Endothelial cell of umbilical vein (primary cell): Measurements from ENCODE around the gene SRPK2. TPM values are rescaled to one million over a fixed set of nuclear protein-coding genes. Genes with fewer than 3 reads are reported as not detected.

Source experiments
- Bru-seq: library from RNA; stranded (reverse); fragments of 400-500 nt; gene quantifications from one replicate; lab custom pipeline; 2021; lab: Mats Ljungman, UMichigan
- BruChase-seq, 2 experiments: library from RNA; stranded (reverse); fragments of 400-500 nt; gene quantifications; one replicate each; lab custom pipeline; 2021; lab: Mats Ljungman, UMichigan
- BruUV-seq: library from RNA; stranded (reverse); fragments of 400-500 nt; replicated peaks from 2 replicates; lab custom pipeline; 2021; lab: Mats Ljungman, UMichigan
- CTCF ChIA-PET: fragments of 300-600, 350-600 bp; sonication (Branson Sonifier 250); formaldehyde crosslinking; loops from one replicate; lab custom pipeline; 2021; ENCODE audit warnings: antibody characterized with exemption, inconsistent platforms; lab: Charles Lee
- POLR2A ChIA-PET: fragments of 300-600, 350-600 bp; sonication (Branson Sonifier 250); formaldehyde crosslinking; loops from one replicate; lab custom pipeline; 2021; ENCODE audit warnings: antibody characterized with exemption, inconsistent platforms; lab: Charles Lee
- DNase-seq: peaks from one replicate; pipeline ENCODE4 v3.0.0-alpha.2; 2011; ENCODE audit warnings: low read depth, low spot score
- FAIRE-seq: peaks from 2 replicates; lab custom pipeline; 2011; peaks lifted over from hg19 to GRCh38; lab: Jason Lieb, UNC
- H2AFZ ChIP-seq: 2 replicates; pipeline ENCODE4 v1.6.0; 2012; ENCODE audit warnings: low read depth, low read length, control low read depth, inconsistent platforms
- H3K27ac ChIP-seq: 2 replicates; pipeline ENCODE4 v1.5.1; 2011; ENCODE audit warnings: low read depth, mild to moderate bottlenecking, control low read depth, low read length, moderate library complexity; ENCODE audit not compliant: insufficient read depth
- H3K27me3 ChIP-seq, 2 experiments: 2 replicates each; pipeline versions ENCODE4 v1.6.0 to v1.6.1; 2011; ENCODE audit warnings: low read length in 2 of 2, mixed read lengths in 1 of 2; ENCODE audit not compliant: control insufficient read depth in 2 of 2, insufficient read depth in 2 of 2
- H3K36me3 ChIP-seq, 2 experiments: 2 replicates in 1 of 2; 3 replicates in 1 of 2; pipeline ENCODE4 v1.5.1; 2011; ENCODE audit warnings: low read length in 2 of 2, mild to moderate bottlenecking in 1 of 2, moderate library complexity in 1 of 2; ENCODE audit not compliant: control insufficient read depth in 2 of 2, insufficient read depth in 2 of 2; ENCODE audit errors: extremely low read depth in 1 of 2
- H3K4me1 ChIP-seq: 3 replicates; pipeline ENCODE4 v1.5.1; 2011; ENCODE audit warnings: mild to moderate bottlenecking, low read length; ENCODE audit not compliant: control insufficient read depth, insufficient read depth; ENCODE audit errors: extremely low read depth
- H3K4me2 ChIP-seq: 2 replicates; pipeline ENCODE4 v1.6.1; 2011; ENCODE audit warnings: low read length, control low read depth, mixed read lengths; ENCODE audit not compliant: insufficient read depth
- H3K4me3 ChIP-seq, 3 experiments: fragments of 200-600 bp in 1 of 3; sonication (generic), shearing (Covaris generic) in 1 of 3; replicated peaks in 1 of 3; 2 replicates each; pipeline ENCODE4 v1.5.1; 2011 to 2016; ENCODE audit warnings: control low read depth in 3 of 3, low read length in 3 of 3, mild to moderate bottlenecking in 2 of 3, inconsistent platforms in 1 of 3, low read depth in 1 of 3, moderate library complexity in 1 of 3; ENCODE audit not compliant: insufficient read depth in 1 of 3
- H3K79me2 ChIP-seq: 2 replicates; pipeline ENCODE4 v1.6.0; 2012; ENCODE audit warnings: low read length, inconsistent platforms; ENCODE audit not compliant: control insufficient read depth, insufficient read depth
- H3K9ac ChIP-seq: replicated peaks from 2 replicates; pipeline ENCODE3; 2011; ENCODE audit warnings: low read length, control low read depth; ENCODE audit not compliant: insufficient read depth; ENCODE audit errors: extremely low read depth
- H3K9me1 ChIP-seq: replicated peaks from 3 replicates; pipeline ENCODE4 v1.6.0; 2011; ENCODE audit warnings: mild to moderate bottlenecking, low read length; ENCODE audit not compliant: control insufficient read depth, insufficient read depth; ENCODE audit errors: extremely low read depth
- H3K9me3 ChIP-seq: replicated peaks from 2 replicates; pipeline ENCODE4 v1.5.1; 2012; ENCODE audit warnings: low read length, inconsistent platforms; ENCODE audit not compliant: control insufficient read depth, insufficient read depth
- H4K20me1 ChIP-seq: replicated peaks from 2 replicates; pipeline ENCODE3; 2011; ENCODE audit warnings: mild to moderate bottlenecking, low read length; ENCODE audit not compliant: control insufficient read depth, insufficient read depth; ENCODE audit errors: extremely low read depth
- GATA2 ChIP-seq: IDR thresholded peaks from 2 replicates; pipeline ENCODE4 v1.7.0; 2011; ENCODE audit warnings: low read depth, mild to moderate bottlenecking, moderate library complexity, mixed read lengths, low read length; ENCODE audit not compliant: insufficient read length, insufficient read depth
- JUN ChIP-seq: IDR thresholded peaks from 2 replicates; pipeline ENCODE4 v1.6.1; 2011; ENCODE audit warnings: borderline replicate concordance, low read depth; ENCODE audit not compliant: insufficient read length, insufficient read depth
- MYC ChIP-seq: IDR thresholded peaks from one replicate; pipeline ENCODE4 v1.6.1; 2011; ENCODE audit warnings: mild to moderate bottlenecking, low read depth, low read length
- POLR2AphosphoS5 ChIP-seq: IDR thresholded peaks from 2 replicates; pipeline ENCODE4 v1.6.1; 2012; ENCODE audit warnings: low read depth, mild to moderate bottlenecking, control low read depth, low read length, moderate library complexity; ENCODE audit not compliant: insufficient read depth
- dilution Hi-C: fragments of 300-500 bp; cut with MboI; formaldehyde crosslinking; loops from one replicate; pipeline ENCODE4 v1.15.0; 2019; ENCODE audit warnings: low sequenced_read_pairs; ENCODE audit not compliant: extremely low pct_ligation_motif_present
- intact Hi-C: fragments of 100-400 bp; cut with micrococcal nuclease; formaldehyde crosslinking; loops from one replicate; pipeline ENCODE4 v1.10.0; 2022
- long read RNA-seq: library from polyadenylated mRNA; stranded (forward); transcript quantifications from one replicate; pipeline ENCODE4 v2.0.0, GENCODE V29; 2021
- polyA minus RNA-seq, 3 experiments: library from RNA; depleted of rRNA, polyadenylated mRNA; stranded (reverse); fragments of >200 nt; gene quantifications; 1 replicate in 1 of 3; 2 replicates in 2 of 3; pipeline ENCODE4 v1.2.3, GENCODE V29; 2011
- polyA plus RNA-seq, 4 experiments: library from polyadenylated mRNA; depleted of rRNA in 3 of 4; stranded (reverse) in 3 of 4; unstranded in 1 of 4; fragments of >200 nt; gene quantifications; 2 replicates each; pipeline versions ENCODE4 v1.2.1 to v1.2.3, GENCODE V29; 2011 to 2012; ENCODE audit warnings: missing spikeins in 1 of 4
- total RNA-seq: library from RNA; stranded (reverse); gene quantifications from 2 replicates; pipeline ENCODE4 v1.2.3, GENCODE V29; 2021

The SRPK2 gene
- total RNA-seq (55.2 and 58.4 TPM in 2 replicates), polyA plus RNA-seq (8.6 and 13.4 TPM in 2 replicates), polyA minus RNA-seq (35.2 and 48.1 TPM in 2 replicates), Bru-seq, nascent RNA (percentile 91 among the genes with signal in this experiment), BruChase-seq, experiment 1, labeled RNA remaining after a 6-hour chase (percentile 86 among the genes with signal in this experiment), BruChase-seq, experiment 2, labeled RNA remaining after a 2-hour chase (percentile 90 among the genes with signal in this experiment)
- 13.7 and 16.6 TPM in 2 replicates for polyA plus RNA-seq (2011; cell fraction: cytosol; rRNA removed)
- polyA plus RNA-seq (2011; cell fraction: nucleus; rRNA removed) = 27.7 and 30.2 TPM in 2 replicates
- polyA plus RNA-seq (2012) = 33.8 and 35.0 TPM in 2 replicates
- polyA minus RNA-seq (2011; cell fraction: cytosol; rRNA and poly(A)+ RNA removed) = 12.3 TPM
- polyA minus RNA-seq (2011; cell fraction: nucleus; rRNA and poly(A)+ RNA removed) = 75.1 and 99.2 TPM in 2 replicates
- long read RNA-seq, transcript SRPK2-202 (16 exons, 3,650 nt) = major isoform, 12 of 48 reads
- long read RNA-seq, partial matches to known transcripts = 15 of 48 reads
- long read RNA-seq, other reads (novel, unspliced or antisense) = 20 of 48 reads

- no peaks in the 10 kb centered on the region for H3K9me1 ChIP-seq
- FAIRE-seq = no peak
- peaks cover 2% of the 10 kb centered on the region for H4K20me1 ChIP-seq
- no peaks in the 10 kb centered on the region for H3K9me3 ChIP-seq
- H3K9ac ChIP-seq = peak within 1 kb of the TSS; percentile 89
- intact Hi-C loops (loop anchor here (5.0 kb wide), 1 partner anchor 36 kb away; no protein-coding TSS in a partner anchor), dilution Hi-C loops (no loop called here)
- no TSS peak for BruUV-seq
- CTCF ChIA-PET = interaction anchor here (1.0 to 3.5 kb wide), 2 partner anchors 10 to 247 kb away, joined by 3 to 22 read pairs; no protein-coding TSS in a partner anchor
- POLR2A ChIA-PET = no interaction called here
- H3K79me2 ChIP-seq = peaks cover 40% of the 10 kb centered on the region
- no peaks in the 10 kb centered on the region for H3K27me3 ChIP-seq
- H3K4me1 ChIP-seq = peaks cover 15% of the 10 kb centered on the region
- peak within 1 kb of the TSS; percentile 85 for H2AFZ ChIP-seq
- H3K4me3 ChIP-seq = peak within 1 kb of the TSS; percentile 78 to 98 (median 96)
- H3K27ac ChIP-seq = peak within 1 kb of the TSS; percentile 54
- TF ChIP-seq GATA2 = no peak
- no peak for TF ChIP-seq MYC
- TF ChIP-seq JUN = no peak
- peak; percentile 68 for TF ChIP-seq POLR2AphosphoS5
- DNase-seq = peak; percentile 69
- no peaks in the 10 kb centered on the region for H3K36me3 ChIP-seq
- peak within 1 kb of the TSS; percentile 92 for H3K4me2 ChIP-seq
Measured at GRCh38 chr7:105388356-105389087, at the start of gene SRPK2. Gene SRPK2 (minus strand): TSS chr7:105388921.
